Mucosa of stomach (tissue), 1 donor: Measurements from ENCODE around the gene WWP2.
"Not testable (repeated sequence)": the region's sequence is repeated elsewhere in the genome, so short reads cannot be mapped to it uniquely, and the experiment has no call there.

Experiments
- H3K27me3 ChIP-seq: one replicate; pipeline ENCODE4 v1.7.0; 2013; ENCODE audit warnings: mild to moderate bottlenecking, low read length; ENCODE audit not compliant: control insufficient read depth, insufficient read depth
- H3K36me3 ChIP-seq: one replicate; pipeline ENCODE4 v1.7.0; 2013; ENCODE audit warnings: low read length; ENCODE audit not compliant: control insufficient read depth, insufficient read depth
- H3K4me1 ChIP-seq: one replicate; pipeline ENCODE4 v1.7.0; 2013; ENCODE audit warnings: mild to moderate bottlenecking, low read length; ENCODE audit not compliant: control insufficient read depth, insufficient read depth
- H3K4me3 ChIP-seq: one replicate; pipeline ENCODE4 v1.7.0; 2013; ENCODE audit warnings: low read length
- H3K9ac ChIP-seq: one replicate; pipeline ENCODE4 v1.7.0; 2013; ENCODE audit warnings: mild to moderate bottlenecking, low read length, moderate library complexity
- H3K9me3 ChIP-seq: one replicate; pipeline ENCODE4 v1.7.0; 2013; ENCODE audit warnings: mild to moderate bottlenecking, low read length, moderate library complexity; ENCODE audit not compliant: control insufficient read depth
- donor health status: Pancreatic carcinoma.

WWP2 gene

GRCh38 chr16:69779724-69780123, 17.6 kb downstream of the WWP2 start:
- no peaks in the 10 kb centered on the region for H3K27me3 ChIP-seq
- no peaks in the 10 kb centered on the region for H3K36me3 ChIP-seq
- H3K9ac ChIP-seq: no peak overlapping the region
- no peak overlapping the region for H3K4me3 ChIP-seq
- H3K9me3 ChIP-seq: no peaks in the 10 kb centered on the region
- no peaks in the 10 kb centered on the region for H3K4me1 ChIP-seq

GRCh38 chr16:69781118-69781517, 19.0 kb downstream of the WWP2 start:
- Histone ChIP-seq H3K4me1 (no peaks in the 10 kb centered on the region), H3K4me3 (no peak overlapping the region), H3K9ac (no peak overlapping the region), H3K27me3 (no peaks in the 10 kb centered on the region), H3K9me3 (no peaks in the 10 kb centered on the region), H3K36me3 (no peaks in the 10 kb centered on the region)

- Histone ChIP-seq H3K27me3 (no peaks in the 10 kb centered on the region), H3K4me1 (peaks cover 5% of the 10 kb centered on the region), H3K9ac (no peak overlapping the region), H3K4me3 (no peak overlapping the region), H3K36me3 (peaks cover 3% of the 10 kb centered on the region), H3K9me3 (no peaks in the 10 kb centered on the region)
These were observed 22.5 kb downstream of the WWP2 start for GRCh38 chr16:69784586-69784985.

- Histone ChIP-seq H3K9ac (no peak overlapping the region), H3K4me1 (peaks cover 5% of the 10 kb centered on the region), H3K9me3 (no peaks in the 10 kb centered on the region), H3K27me3 (no peaks in the 10 kb centered on the region), H3K36me3 (peaks cover 3% of the 10 kb centered on the region), H3K4me3 (no peak overlapping the region)
These were observed 25.8 kb downstream of the WWP2 start for GRCh38 chr16:69787883-69788282.

GRCh38 chr16:69791391-69791847, 29.3 kb downstream of the WWP2 start:
- H3K27me3 ChIP-seq, H3K4me3 ChIP-seq, H3K36me3 ChIP-seq, H3K9me3 ChIP-seq, H3K9ac ChIP-seq, H3K4me1 ChIP-seq: not testable (repeated sequence)

GRCh38 chr16:69793526-69793925, 31.4 kb downstream of the WWP2 start:
- H3K27me3 ChIP-seq: no peaks in the 10 kb centered on the region
- H3K4me1 ChIP-seq: no peaks in the 10 kb centered on the region
- H3K9me3 ChIP-seq: no peaks in the 10 kb centered on the region
- H3K4me3 ChIP-seq: no peak overlapping the region
- no peak overlapping the region for H3K9ac ChIP-seq
- H3K36me3 ChIP-seq: no peaks in the 10 kb centered on the region

GRCh38 chr16:69794486-69794885, 32.4 kb downstream of the WWP2 start:
- no peaks in the 10 kb centered on the region for H3K27me3 ChIP-seq
- no peaks in the 10 kb centered on the region for H3K4me1 ChIP-seq
- no peaks in the 10 kb centered on the region for H3K9me3 ChIP-seq
- H3K36me3 ChIP-seq: no peaks in the 10 kb centered on the region
- no peak overlapping the region for H3K9ac ChIP-seq
- H3K4me3 ChIP-seq: no peak overlapping the region

GRCh38 chr16:69796285-69797118, 34.4 kb downstream of the WWP2 start:
- Histone ChIP-seq H3K4me1 (no peaks in the 10 kb centered on the region), H3K9me3 (no peaks in the 10 kb centered on the region), H3K4me3 (no peak overlapping the region), H3K9ac (no peak overlapping the region), H3K27me3 (no peaks in the 10 kb centered on the region), H3K36me3 (no peaks in the 10 kb centered on the region)

- H3K9me3 ChIP-seq: no peaks in the 10 kb centered on the region
- no peak overlapping the region for H3K9ac ChIP-seq
- no peaks in the 10 kb centered on the region for H3K27me3 ChIP-seq
- H3K4me3 ChIP-seq: no peak overlapping the region
- no peaks in the 10 kb centered on the region for H3K36me3 ChIP-seq
- no peaks in the 10 kb centered on the region for H3K4me1 ChIP-seq
These were observed 36.3 kb downstream of the WWP2 start for GRCh38 chr16:69798466-69798865.

GRCh38 chr16:69799611-69800031, 37.5 kb downstream of the WWP2 start:
- Histone ChIP-seq H3K9me3 (no peaks in the 10 kb centered on the region), H3K36me3 (no peaks in the 10 kb centered on the region), H3K27me3 (no peaks in the 10 kb centered on the region), H3K4me1 (no peaks in the 10 kb centered on the region), H3K4me3 (no peak overlapping the region), H3K9ac (no peak overlapping the region)

- H3K9me3 ChIP-seq: no peaks in the 10 kb centered on the region
- H3K4me1 ChIP-seq: no peaks in the 10 kb centered on the region
- no peak overlapping the region for H3K4me3 ChIP-seq
- H3K27me3 ChIP-seq: no peaks in the 10 kb centered on the region
- H3K9ac ChIP-seq: no peak overlapping the region
- H3K36me3 ChIP-seq: no peaks in the 10 kb centered on the region
These were observed 42.2 kb downstream of the WWP2 start for GRCh38 chr16:69804297-69804696.

- H3K9ac ChIP-seq, H3K4me1 ChIP-seq, H3K9me3 ChIP-seq, H3K36me3 ChIP-seq, H3K4me3 ChIP-seq, H3K27me3 ChIP-seq: not testable (repeated sequence)
These were observed 44.6 kb downstream of the WWP2 start for GRCh38 chr16:69806776-69807175.

- H3K4me3 ChIP-seq: no peak overlapping the region
- no peaks in the 10 kb centered on the region for H3K9me3 ChIP-seq
- H3K9ac ChIP-seq: no peak overlapping the region
- H3K4me1 ChIP-seq: no peaks in the 10 kb centered on the region
- no peaks in the 10 kb centered on the region for H3K27me3 ChIP-seq
- no peaks in the 10 kb centered on the region for H3K36me3 ChIP-seq
These were observed 50.5 kb downstream of the WWP2 start for GRCh38 chr16:69812688-69813014.
